Neural crest cell (in vitro differentiated cells): ENCODE results near the gene TMEM79. TPM values are rescaled to one million over a fixed set of nuclear protein-coding genes. Genes with fewer than 3 reads are reported as not detected.

Experiments used
- DNase-seq: peaks from one replicate; pipeline ENCODE4 v3.0.0; 2021; ENCODE audit warnings: low read depth, mixed read lengths, low spot score
- H3K27ac Mint-ChIP-seq: one replicate; pipeline ENCODE4 v1.8.0; 2021; ENCODE audit warnings: mild to moderate bottlenecking, mixed read lengths; ENCODE audit not compliant: unreplicated experiment
- H3K27me3 Mint-ChIP-seq: 2 replicates; pipeline ENCODE4 v1.8.0; 2021; ENCODE audit warnings: low read depth, mild to moderate bottlenecking, mixed read lengths
- H3K36me3 Mint-ChIP-seq: 2 replicates; pipeline ENCODE4 v1.8.0; 2021; ENCODE audit warnings: low read depth, mild to moderate bottlenecking, mixed read lengths
- H3K4me1 Mint-ChIP-seq: 2 replicates; pipeline ENCODE4 v1.8.0; 2021; ENCODE audit warnings: mixed read lengths
- H3K4me3 Mint-ChIP-seq: one replicate; pipeline ENCODE4 v1.8.0; 2021; ENCODE audit warnings: mild to moderate bottlenecking, mixed read lengths
- H3K9me3 Mint-ChIP-seq: 2 replicates; pipeline ENCODE4 v1.8.0; 2021; ENCODE audit warnings: mixed read lengths
- total RNA-seq: library from RNA; stranded (reverse); gene quantifications from 2 replicates; pipeline ENCODE4 v1.2.1, GENCODE V29; 2021
- TF ChIP-seq, protein P1 (sequence below): fragments of 200-600 bp; sonication (generic); conservative IDR thresholded peaks from 2 replicates; pipeline ENCODE4 v1.5.0; 2021; ENCODE audit warnings: antibody characterized with exemption, mild to moderate bottlenecking

The TMEM79 gene
- total RNA-seq, 1 donor from 2014 or later: 4.6 TPM

DNA sequence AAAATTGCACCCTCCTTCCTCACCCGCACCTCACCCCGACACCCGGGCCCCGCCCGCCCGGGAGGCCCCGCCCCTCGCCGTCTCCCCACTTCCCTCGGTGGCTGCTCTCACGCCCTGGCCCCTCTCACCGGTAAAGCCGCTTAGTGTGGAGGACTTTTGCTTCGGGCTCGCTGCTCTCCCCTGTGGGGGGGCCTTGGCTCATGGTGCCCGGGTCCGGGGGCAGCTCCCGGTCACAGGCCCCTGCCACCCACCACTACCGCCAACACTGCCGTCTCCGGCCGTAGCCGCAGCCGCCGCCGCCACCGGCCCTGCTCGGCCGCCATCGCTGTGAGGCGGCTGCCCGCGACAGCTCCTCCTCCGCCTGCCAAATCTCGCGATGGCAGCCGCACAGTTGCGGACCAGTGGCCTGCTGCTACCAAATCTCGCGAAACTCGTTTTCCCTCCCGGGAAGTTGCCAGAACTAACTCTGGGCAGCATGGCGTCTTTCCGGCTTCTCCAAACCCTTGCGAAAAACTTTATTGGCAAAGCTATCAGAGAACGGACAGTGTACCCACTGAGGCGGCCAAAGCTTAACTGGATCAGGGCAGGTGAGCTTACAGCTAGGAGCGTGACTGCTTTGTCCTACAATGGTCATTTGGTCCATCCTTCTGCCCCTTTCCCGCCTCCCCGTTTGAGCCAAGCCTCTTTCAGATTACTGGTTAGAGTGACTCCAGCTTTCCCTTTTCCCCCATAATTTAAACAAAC, 1.5 kb upstream of the TMEM79 start, which contains the start of gene SMG5:
TSS of gene SMG5 (minus strand) at position 347 of the 744 bp plus-strand sequence. CDS start at position 202, 145 bp downstream.
- Mint-ChIP-seq H3K9me3 (no peaks in the 10 kb centered on the region), H3K27ac (peak within 1 kb of the TSS; percentile 94), H3K36me3 (no peaks in the 10 kb centered on the region), H3K4me1 (peaks cover 32% of the 10 kb centered on the region), H3K4me3 (peak within 1 kb of the TSS; percentile 96), H3K27me3 (no peaks in the 10 kb centered on the region)
- DNase-seq: peak; percentile 89
- TF ChIP-seq, protein P1, sequence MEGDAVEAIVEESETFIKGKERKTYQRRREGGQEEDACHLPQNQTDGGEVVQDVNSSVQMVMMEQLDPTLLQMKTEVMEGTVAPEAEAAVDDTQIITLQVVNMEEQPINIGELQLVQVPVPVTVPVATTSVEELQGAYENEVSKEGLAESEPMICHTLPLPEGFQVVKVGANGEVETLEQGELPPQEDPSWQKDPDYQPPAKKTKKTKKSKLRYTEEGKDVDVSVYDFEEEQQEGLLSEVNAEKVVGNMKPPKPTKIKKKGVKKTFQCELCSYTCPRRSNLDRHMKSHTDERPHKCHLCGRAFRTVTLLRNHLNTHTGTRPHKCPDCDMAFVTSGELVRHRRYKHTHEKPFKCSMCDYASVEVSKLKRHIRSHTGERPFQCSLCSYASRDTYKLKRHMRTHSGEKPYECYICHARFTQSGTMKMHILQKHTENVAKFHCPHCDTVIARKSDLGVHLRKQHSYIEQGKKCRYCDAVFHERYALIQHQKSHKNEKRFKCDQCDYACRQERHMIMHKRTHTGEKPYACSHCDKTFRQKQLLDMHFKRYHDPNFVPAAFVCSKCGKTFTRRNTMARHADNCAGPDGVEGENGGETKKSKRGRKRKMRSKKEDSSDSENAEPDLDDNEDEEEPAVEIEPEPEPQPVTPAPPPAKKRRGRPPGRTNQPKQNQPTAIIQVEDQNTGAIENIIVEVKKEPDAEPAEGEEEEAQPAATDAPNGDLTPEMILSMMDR: no peak

DNA sequence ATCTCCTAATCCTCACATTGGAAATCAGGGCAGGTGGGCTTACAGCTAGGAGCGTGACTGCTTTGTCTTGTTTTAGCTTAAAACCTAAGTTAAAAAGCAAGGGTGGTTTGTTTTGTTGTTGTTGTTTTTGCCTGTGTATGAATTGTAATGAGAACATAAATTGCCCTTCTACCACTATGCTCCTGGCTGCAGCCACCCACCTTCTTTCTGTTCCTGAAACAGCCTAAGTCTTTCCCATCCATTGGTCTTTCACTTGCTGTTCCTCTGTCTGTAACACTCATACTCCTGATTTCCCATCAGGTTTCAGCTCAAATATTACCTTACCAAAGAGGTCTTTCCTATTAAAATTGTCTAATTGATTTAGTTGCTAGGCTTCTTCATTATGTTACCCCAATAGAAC, 604 bp upstream of the TMEM79 start:
- no peaks in the 10 kb centered on the region for H3K36me3 Mint-ChIP-seq
- DNase-seq: no peak
- peak overlapping the region; percentile 74 for H3K27ac Mint-ChIP-seq
- TF ChIP-seq, protein P1: no peak
- peaks cover 32% of the 10 kb centered on the region for H3K4me1 Mint-ChIP-seq
- no peaks in the 10 kb centered on the region for H3K9me3 Mint-ChIP-seq
- H3K4me3 Mint-ChIP-seq: peak overlapping the region; percentile 96
- H3K27me3 Mint-ChIP-seq: no peaks in the 10 kb centered on the region

DNA sequence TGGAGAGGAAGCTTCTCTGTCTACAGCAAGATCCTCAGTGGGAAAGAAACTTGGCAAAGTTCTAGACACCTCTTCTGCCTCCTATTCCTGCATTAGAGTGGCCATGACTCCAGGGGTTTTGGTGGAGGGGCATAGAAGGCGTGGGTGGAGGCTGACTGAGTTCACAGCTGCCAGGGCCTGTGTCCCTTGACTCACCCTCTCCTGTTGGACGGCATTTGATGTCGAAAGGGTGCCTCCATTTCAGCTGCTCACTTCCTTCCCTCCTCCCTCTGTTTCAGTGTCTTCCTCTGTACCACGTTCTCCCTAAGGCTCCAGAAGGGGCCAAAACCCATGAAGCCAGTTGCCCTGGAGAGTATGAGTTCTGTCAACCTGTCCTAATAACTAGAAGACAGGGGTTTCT, 632 bp downstream of the TMEM79 start:
- H3K4me1 Mint-ChIP-seq: peaks cover 32% of the 10 kb centered on the region
- H3K9me3 Mint-ChIP-seq: no peaks in the 10 kb centered on the region
- TF ChIP-seq, protein P1: no peak
- H3K27me3 Mint-ChIP-seq: no peaks in the 10 kb centered on the region
- no peak for DNase-seq
- no peak overlapping the region for H3K27ac Mint-ChIP-seq
- peak overlapping the region; percentile 83 for H3K4me3 Mint-ChIP-seq
- no peaks in the 10 kb centered on the region for H3K36me3 Mint-ChIP-seq

DNA sequence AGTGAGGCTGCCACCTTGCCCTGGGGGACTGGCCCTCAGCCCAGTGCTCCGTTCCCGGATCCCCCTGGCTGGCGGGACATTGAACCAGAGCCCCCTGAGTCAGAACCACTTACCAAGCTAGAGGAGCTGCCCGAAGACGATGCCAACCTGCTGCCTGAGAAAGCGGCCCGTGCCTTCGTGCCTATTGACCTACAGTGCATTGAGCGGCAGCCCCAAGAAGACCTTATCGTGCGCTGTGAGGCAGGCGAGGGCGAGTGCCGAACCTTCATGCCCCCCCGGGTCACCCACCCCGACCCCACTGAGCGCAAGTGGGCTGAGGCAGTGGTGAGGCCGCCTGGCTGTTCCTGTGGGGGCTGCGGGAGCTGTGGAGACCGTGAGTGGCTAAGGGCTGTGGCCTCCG, 1.3 kb downstream of the TMEM79 start:
- Mint-ChIP-seq H3K27ac (no peak overlapping the region), H3K27me3 (no peaks in the 10 kb centered on the region), H3K9me3 (no peaks in the 10 kb centered on the region), H3K4me3 (peak overlapping the region; percentile 83), H3K4me1 (peaks cover 27% of the 10 kb centered on the region), H3K36me3 (no peaks in the 10 kb centered on the region)
- DNase-seq: no peak
- TF ChIP-seq, protein P1: no peak

DNA sequence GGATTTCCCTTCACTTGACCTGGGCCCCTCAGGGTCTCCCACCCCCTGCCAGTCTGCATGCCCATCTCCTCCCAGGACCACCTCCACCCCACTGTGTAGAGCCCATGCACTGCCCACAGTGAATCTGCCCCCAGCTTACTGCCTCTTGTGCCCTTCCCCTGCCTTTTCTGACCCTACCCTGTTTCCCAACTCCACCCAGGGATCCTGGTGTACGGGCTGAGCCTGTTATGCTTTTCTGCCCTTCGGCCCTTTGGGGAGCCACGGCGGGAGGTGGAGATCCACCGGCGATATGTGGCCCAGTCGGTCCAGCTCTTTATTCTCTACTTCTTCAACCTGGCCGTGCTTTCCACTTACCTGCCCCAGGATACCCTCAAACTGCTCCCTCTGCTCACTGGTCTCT, 1.9 kb downstream of the TMEM79 start:
- TF ChIP-seq, protein P1: no peak
- no peak for DNase-seq
- Mint-ChIP-seq H3K9me3 (no peaks in the 10 kb centered on the region), H3K27ac (no peak overlapping the region), H3K36me3 (no peaks in the 10 kb centered on the region), H3K4me1 (peaks cover 24% of the 10 kb centered on the region), H3K4me3 (peak overlapping the region; percentile 68), H3K27me3 (no peaks in the 10 kb centered on the region)
